HEK293 (cell line): Measurements from ENCODE around the gene HARS2.

Experiments used
- AEBP2 ChIP-seq: fragments of 450-650 bp; formaldehyde crosslinking; IDR thresholded peaks from 2 replicates; pipeline ENCODE4 v1.5.1; 2016; ENCODE audit warnings: missing biosample characterization, missing genetic modification characterization, borderline replicate concordance
- GFI1B ChIP-seq: fragments of 450-650 bp; formaldehyde crosslinking; IDR thresholded peaks from 2 replicates; pipeline ENCODE4 v1.5.1; 2016; ENCODE audit warnings: missing biosample characterization, missing genetic modification characterization
- KLF1 ChIP-seq: fragments of 450-650 bp; formaldehyde crosslinking; IDR thresholded peaks from 2 replicates; pipeline ENCODE4 v1.5.1; 2016; ENCODE audit warnings: missing biosample characterization, missing genetic modification characterization
- REST ChIP-seq: fragments of 450-650 bp; formaldehyde crosslinking; IDR thresholded peaks from 2 replicates; pipeline ENCODE4 v1.5.1; 2016; ENCODE audit warnings: missing biosample characterization, missing genetic modification characterization
- TSHZ1 ChIP-seq: fragments of 450-650 bp; formaldehyde crosslinking; IDR thresholded peaks from 2 replicates; pipeline ENCODE4 v1.5.1; 2016; ENCODE audit warnings: missing biosample characterization, missing genetic modification characterization, borderline replicate concordance
- WT1 ChIP-seq: fragments of 450-650 bp; formaldehyde crosslinking; IDR thresholded peaks from 2 replicates; pipeline ENCODE4 v1.5.1; 2016; ENCODE audit warnings: missing biosample characterization, missing genetic modification characterization
- ZIC2 ChIP-seq: fragments of 450-650 bp; formaldehyde crosslinking; IDR thresholded peaks from 2 replicates; pipeline ENCODE4 v1.5.1; 2016; ENCODE audit warnings: missing biosample characterization, missing genetic modification characterization
- ZNF140 ChIP-seq: fragments of 450-650 bp; formaldehyde crosslinking; IDR thresholded peaks from 2 replicates; pipeline ENCODE4 v1.5.1; 2016; ENCODE audit warnings: missing biosample characterization, missing genetic modification characterization
- ZNF16 ChIP-seq: fragments of 450-650 bp; formaldehyde crosslinking; IDR thresholded peaks from 2 replicates; pipeline ENCODE4 v1.5.1; 2016; ENCODE audit warnings: low read depth, missing biosample characterization, missing genetic modification characterization
- ZNF23 ChIP-seq: fragments of 450-650 bp; formaldehyde crosslinking; IDR thresholded peaks from 2 replicates; pipeline ENCODE4 v1.5.1; 2016; ENCODE audit warnings: missing biosample characterization, missing genetic modification characterization, borderline replicate concordance
- ZNF248 ChIP-seq: fragments of 450-650 bp; formaldehyde crosslinking; IDR thresholded peaks from 2 replicates; pipeline ENCODE4 v1.5.1; 2017; ENCODE audit warnings: missing biosample characterization, missing genetic modification characterization
- ZNF530 ChIP-seq: fragments of 450-650 bp; formaldehyde crosslinking; IDR thresholded peaks from 2 replicates; pipeline ENCODE4 v1.5.1; 2016; ENCODE audit warnings: low read depth, missing biosample characterization, missing genetic modification characterization
- ZNF561 ChIP-seq: fragments of 450-650 bp; IDR thresholded peaks from 2 replicates; pipeline ENCODE4 v1.5.1; 2018; ENCODE audit warnings: missing biosample characterization, missing genetic modification characterization, borderline replicate concordance
- ZNF596 ChIP-seq: fragments of 450-650 bp; IDR thresholded peaks from 2 replicates; pipeline ENCODE4 v1.5.0; 2018; ENCODE audit warnings: missing biosample characterization, mild to moderate bottlenecking, missing genetic modification characterization, moderate library complexity
- ZNF629 ChIP-seq: fragments of 450-650 bp; formaldehyde crosslinking; IDR thresholded peaks from 2 replicates; pipeline ENCODE4 v1.5.1; 2017; ENCODE audit warnings: missing biosample characterization, missing genetic modification characterization
- ZNF658 ChIP-seq: fragments of 450-650 bp; formaldehyde crosslinking; IDR thresholded peaks from 2 replicates; pipeline ENCODE4; 2016; ENCODE audit warnings: missing biosample characterization, missing genetic modification characterization
- TF ChIP-seq, protein P1 (sequence below): fragments of 450-650 bp; formaldehyde crosslinking; IDR thresholded peaks from 2 replicates; pipeline ENCODE4 v1.5.1; 2016; ENCODE audit warnings: missing biosample characterization, missing genetic modification characterization
- TF ChIP-seq, protein P2 (sequence below): fragments of 450-650 bp; formaldehyde crosslinking; IDR thresholded peaks from 2 replicates; pipeline ENCODE4 v1.5.1; 2017; ENCODE audit warnings: missing biosample characterization, mild to moderate bottlenecking, missing genetic modification characterization, moderate library complexity
- TF ChIP-seq, protein P3 (sequence below): fragments of 450-650 bp; formaldehyde crosslinking; optimal IDR thresholded peaks from 2 replicates; pipeline ENCODE3; 2016; ENCODE audit warnings: missing biosample characterization, mild to moderate bottlenecking, missing genetic modification characterization

The HARS2 gene

GRCh38 chr5:140725799-140726471, 34.7 kb downstream of the HARS2 start (continued):
- TF ChIP-seq, protein P1, sequence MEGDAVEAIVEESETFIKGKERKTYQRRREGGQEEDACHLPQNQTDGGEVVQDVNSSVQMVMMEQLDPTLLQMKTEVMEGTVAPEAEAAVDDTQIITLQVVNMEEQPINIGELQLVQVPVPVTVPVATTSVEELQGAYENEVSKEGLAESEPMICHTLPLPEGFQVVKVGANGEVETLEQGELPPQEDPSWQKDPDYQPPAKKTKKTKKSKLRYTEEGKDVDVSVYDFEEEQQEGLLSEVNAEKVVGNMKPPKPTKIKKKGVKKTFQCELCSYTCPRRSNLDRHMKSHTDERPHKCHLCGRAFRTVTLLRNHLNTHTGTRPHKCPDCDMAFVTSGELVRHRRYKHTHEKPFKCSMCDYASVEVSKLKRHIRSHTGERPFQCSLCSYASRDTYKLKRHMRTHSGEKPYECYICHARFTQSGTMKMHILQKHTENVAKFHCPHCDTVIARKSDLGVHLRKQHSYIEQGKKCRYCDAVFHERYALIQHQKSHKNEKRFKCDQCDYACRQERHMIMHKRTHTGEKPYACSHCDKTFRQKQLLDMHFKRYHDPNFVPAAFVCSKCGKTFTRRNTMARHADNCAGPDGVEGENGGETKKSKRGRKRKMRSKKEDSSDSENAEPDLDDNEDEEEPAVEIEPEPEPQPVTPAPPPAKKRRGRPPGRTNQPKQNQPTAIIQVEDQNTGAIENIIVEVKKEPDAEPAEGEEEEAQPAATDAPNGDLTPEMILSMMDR (tag by site-specific recombination), result no peak
- TF ChIP-seq ZNF596 (tag by site-specific recombination) (no peak), REST (peak; percentile 95), GFI1B (peak; percentile 42; the same call in 1 of the 2 replicates), ZNF248 (tag by site-specific recombination) (no peak), ZNF561 (peak; percentile 98), WT1 (tag by site-specific recombination) (no peak), TSHZ1 (tag by site-specific recombination) (peak; percentile 77; the same call in 1 of the 2 replicates), ZNF530 (no peak), ZIC2 (tag by site-specific recombination) (peak; percentile 24; the same call in 1 of the 2 replicates), ZNF629 (tag by site-specific recombination) (peak; percentile 95), ZNF16 (tag by site-specific recombination) (no peak), ZNF658 (tag by site-specific recombination) (no peak), ZNF23 (tag by site-specific recombination) (no peak), ZNF140 (no peak), KLF1 (tag by site-specific recombination) (0 out of 2 replicates have a peak, but pooled peaks have one; percentile 35), AEBP2 (tag by site-specific recombination) (no peak)
- TF ChIP-seq, protein P2, sequence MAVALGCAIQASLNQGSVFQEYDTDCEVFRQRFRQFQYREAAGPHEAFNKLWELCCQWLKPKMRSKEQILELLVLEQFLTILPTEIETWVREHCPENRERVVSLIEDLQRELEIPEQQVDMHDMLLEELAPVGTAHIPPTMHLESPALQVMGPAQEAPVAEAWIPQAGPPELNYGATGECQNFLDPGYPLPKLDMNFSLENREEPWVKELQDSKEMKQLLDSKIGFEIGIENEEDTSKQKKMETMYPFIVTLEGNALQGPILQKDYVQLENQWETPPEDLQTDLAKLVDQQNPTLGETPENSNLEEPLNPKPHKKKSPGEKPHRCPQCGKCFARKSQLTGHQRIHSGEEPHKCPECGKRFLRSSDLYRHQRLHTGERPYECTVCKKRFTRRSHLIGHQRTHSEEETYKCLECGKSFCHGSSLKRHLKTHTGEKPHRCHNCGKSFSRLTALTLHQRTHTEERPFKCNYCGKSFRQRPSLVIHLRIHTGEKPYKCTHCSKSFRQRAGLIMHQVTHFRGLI (tag by site-specific recombination), result peak; percentile 61; the same call in 1 of the 2 replicates
- TF ChIP-seq, protein P3, sequence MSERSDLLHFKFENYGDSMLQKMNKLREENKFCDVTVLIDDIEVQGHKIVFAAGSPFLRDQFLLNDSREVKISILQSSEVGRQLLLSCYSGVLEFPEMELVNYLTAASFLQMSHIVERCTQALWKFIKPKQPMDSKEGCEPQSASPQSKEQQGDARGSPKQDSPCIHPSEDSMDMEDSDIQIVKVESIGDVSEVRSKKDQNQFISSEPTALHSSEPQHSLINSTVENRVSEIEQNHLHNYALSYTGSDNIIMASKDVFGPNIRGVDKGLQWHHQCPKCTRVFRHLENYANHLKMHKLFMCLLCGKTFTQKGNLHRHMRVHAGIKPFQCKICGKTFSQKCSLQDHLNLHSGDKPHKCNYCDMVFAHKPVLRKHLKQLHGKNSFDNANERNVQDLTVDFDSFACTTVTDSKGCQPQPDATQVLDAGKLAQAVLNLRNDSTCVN (tag by site-specific recombination), result no peak
